Thyroid gland (tissue), 4 donors: ENCODE measurements around the gene RSPH9.

ENCODE experiments used
- POLR2A ChIP-seq, 2 donors: fragments of 450-650 bp; IDR thresholded peaks; one replicate each; pipeline ENCODE4 v1.6.1; 2017; ENCODE audit warnings: antibody characterized with exemption in 2 of 2, mild to moderate bottlenecking in 2 of 2, moderate library complexity in 1 of 2
- TF ChIP-seq, protein P1 (sequence below), 6 experiments: fragments of 200-600 bp in 3 of 6; fragments of 450-650 bp in 3 of 6; sonication (generic) in 3 of 6; IDR thresholded peaks; one replicate each; pipeline ENCODE4 v1.5.1; 2016 to 2019; ENCODE audit warnings: antibody characterized with exemption in 6 of 6, mild to moderate bottlenecking in 2 of 6, inconsistent platforms in 1 of 6, moderate library complexity in 1 of 6

- TF ChIP-seq, protein P1, sequence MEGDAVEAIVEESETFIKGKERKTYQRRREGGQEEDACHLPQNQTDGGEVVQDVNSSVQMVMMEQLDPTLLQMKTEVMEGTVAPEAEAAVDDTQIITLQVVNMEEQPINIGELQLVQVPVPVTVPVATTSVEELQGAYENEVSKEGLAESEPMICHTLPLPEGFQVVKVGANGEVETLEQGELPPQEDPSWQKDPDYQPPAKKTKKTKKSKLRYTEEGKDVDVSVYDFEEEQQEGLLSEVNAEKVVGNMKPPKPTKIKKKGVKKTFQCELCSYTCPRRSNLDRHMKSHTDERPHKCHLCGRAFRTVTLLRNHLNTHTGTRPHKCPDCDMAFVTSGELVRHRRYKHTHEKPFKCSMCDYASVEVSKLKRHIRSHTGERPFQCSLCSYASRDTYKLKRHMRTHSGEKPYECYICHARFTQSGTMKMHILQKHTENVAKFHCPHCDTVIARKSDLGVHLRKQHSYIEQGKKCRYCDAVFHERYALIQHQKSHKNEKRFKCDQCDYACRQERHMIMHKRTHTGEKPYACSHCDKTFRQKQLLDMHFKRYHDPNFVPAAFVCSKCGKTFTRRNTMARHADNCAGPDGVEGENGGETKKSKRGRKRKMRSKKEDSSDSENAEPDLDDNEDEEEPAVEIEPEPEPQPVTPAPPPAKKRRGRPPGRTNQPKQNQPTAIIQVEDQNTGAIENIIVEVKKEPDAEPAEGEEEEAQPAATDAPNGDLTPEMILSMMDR (IDR thresholded peaks at IDR 0.05) = no peak
- peak in 1 of 2 donors; percentile 9 for TF ChIP-seq POLR2A (IDR thresholded peaks at IDR 0.05)
Measured at GRCh38 chr6:43628393-43629103, 16.3 kb upstream of the RSPH9 start.
